Neuronal stem cell (in vitro differentiated cells): ENCODE data around the gene RPL27.

Source experiments
- DNase-seq: peaks from one replicate; pipeline ENCODE4 v3.0.0-alpha.2; 2013; ENCODE audit warnings: low spot score
- H2AFZ ChIP-seq: one replicate; pipeline ENCODE4 v1.6.1; 2013; ENCODE audit warnings: mild to moderate bottlenecking, low read length, inconsistent platforms
- H2AK5ac ChIP-seq: 2 replicates; pipeline ENCODE4 v1.6.1; 2013; ENCODE audit warnings: low read depth, mild to moderate bottlenecking, inconsistent platforms, low read length, moderate library complexity, mixed read lengths
- H2BK120ac ChIP-seq: 2 replicates; pipeline ENCODE4 v1.6.1; 2013; ENCODE audit warnings: low read depth, mild to moderate bottlenecking, inconsistent platforms, low read length, moderate library complexity, mixed read lengths
- H2BK12ac ChIP-seq: one replicate; pipeline ENCODE4 v1.6.1; 2013; ENCODE audit warnings: low read length, inconsistent platforms
- H2BK15ac ChIP-seq: 2 replicates; pipeline ENCODE4 v1.6.1; 2013; ENCODE audit warnings: mild to moderate bottlenecking, low read length, inconsistent platforms, mixed read lengths
- H2BK5ac ChIP-seq: one replicate; pipeline ENCODE4 v1.6.1; 2013; ENCODE audit warnings: inconsistent platforms, mild to moderate bottlenecking, low read length, moderate library complexity
- H3K14ac ChIP-seq: one replicate; pipeline ENCODE4 v1.6.1; 2013; ENCODE audit warnings: low read length, inconsistent platforms
- H3K18ac ChIP-seq: 2 replicates; pipeline ENCODE4 v1.6.1; 2013; ENCODE audit warnings: low read length, inconsistent platforms
- H3K23ac ChIP-seq: 2 replicates; pipeline ENCODE4 v1.6.1; 2013; ENCODE audit warnings: low read depth, mild to moderate bottlenecking, mixed read lengths, low read length, inconsistent platforms; ENCODE audit not compliant: poor library complexity
- H3K27ac ChIP-seq: replicated peaks from 3 replicates; pipeline ENCODE4 v1.5.1; 2013; ENCODE audit warnings: low read length, inconsistent platforms
- H3K27me3 ChIP-seq, 3 experiments: 2 replicates each; pipeline ENCODE4 v1.6.1; 2013; ENCODE audit warnings: low read length in 3 of 3, mild to moderate bottlenecking in 2 of 3, inconsistent platforms in 1 of 3, low read depth in 1 of 3, mixed read lengths in 1 of 3, moderate library complexity in 1 of 3; ENCODE audit not compliant: control insufficient read depth in 3 of 3, insufficient read depth in 3 of 3
- H3K36me3 ChIP-seq, 2 donors: replicated peaks in 1 of 2; 2 replicates each; pipeline ENCODE4 v1.6.1; 2013; ENCODE audit warnings: low read length in 2 of 2; ENCODE audit not compliant: control insufficient read depth in 2 of 2, insufficient read depth in 2 of 2
- H3K4ac ChIP-seq: 2 replicates; pipeline ENCODE4 v1.6.1; 2013; ENCODE audit warnings: inconsistent platforms, mild to moderate bottlenecking, low read length, moderate library complexity
- H3K4me1 ChIP-seq, 2 donors: 1 replicate in 1 of 2; 2 replicates in 1 of 2; pipeline ENCODE4 v1.6.1; 2013; ENCODE audit warnings: low read length in 2 of 2, low read depth in 1 of 2; ENCODE audit not compliant: control insufficient read depth in 2 of 2, insufficient read depth in 1 of 2
- H3K4me2 ChIP-seq: one replicate; pipeline ENCODE4 v1.6.1; 2013; ENCODE audit warnings: mild to moderate bottlenecking, low read length, inconsistent platforms; ENCODE audit not compliant: insufficient read depth, poor library complexity, severe bottlenecking
- H3K4me3 ChIP-seq, 2 donors: 2 replicates each; pipeline ENCODE4 v1.5.1; 2013; ENCODE audit warnings: low read length in 2 of 2, mild to moderate bottlenecking in 2 of 2, inconsistent platforms in 1 of 2, moderate library complexity in 1 of 2
- H3K79me1 ChIP-seq: one replicate; pipeline ENCODE4 v1.6.1; 2013; ENCODE audit warnings: low read depth, mild to moderate bottlenecking, inconsistent platforms, low read length, moderate library complexity
- H3K9ac ChIP-seq: one replicate; pipeline ENCODE4 v1.6.1; 2013; ENCODE audit warnings: mild to moderate bottlenecking, low read depth, low read length, inconsistent platforms; ENCODE audit not compliant: poor library complexity
- H3K9me3 ChIP-seq, 2 donors: replicated peaks in 1 of 2; 2 replicates each; pipeline versions ENCODE3 to v1.6.1; 2013; ENCODE audit warnings: low read length in 2 of 2, mild to moderate bottlenecking in 2 of 2, inconsistent platforms in 1 of 2, low read depth in 1 of 2, mixed read lengths in 1 of 2, moderate library complexity in 1 of 2; ENCODE audit not compliant: control insufficient read depth in 2 of 2, insufficient read depth in 1 of 2
- H4K8ac ChIP-seq: one replicate; pipeline ENCODE4 v1.6.1; 2013; ENCODE audit warnings: low read depth, mild to moderate bottlenecking, inconsistent platforms, low read length, moderate library complexity
- H4K91ac ChIP-seq: one replicate; pipeline ENCODE4 v1.6.1; 2013; ENCODE audit warnings: low read length, low read depth, mild to moderate bottlenecking, inconsistent platforms; ENCODE audit not compliant: poor library complexity
- WGBS, 2 donors: extraction: QIAGEN DNeasy Blood & Tissue Kit; methylation state at CpG; one replicate each; pipeline ENCODE4 v1.1.7; 2013; ENCODE audit warnings: missing lambda C conversion rate in 2 of 2, mixed read lengths in 1 of 2; ENCODE audit not compliant: insufficient read length in 2 of 2, insufficient replicate concordance in 1 of 2; ENCODE audit errors: extremely low coverage in 2 of 2; 5-methylcytosine and 5-hydroxymethylcytosine counted together

Gene RPL27

GRCh38 chr17:43018932-43019331, 20.7 kb downstream of the RPL27 start:
- Histone ChIP-seq H2BK12ac (no peak overlapping the region), H3K4me2 (no peak overlapping the region), H3K9me3 (no peaks in the 10 kb centered on the region), H3K36me3 (peaks cover 12 to 19% of the 10 kb centered on the region in 2 donors), H3K4me3 (no peak overlapping the region), H3K9ac (no peak overlapping the region), H3K79me1 (peaks cover 11% of the 10 kb centered on the region), H2BK15ac (no peak overlapping the region), H3K14ac (no peak overlapping the region), H4K91ac (no peak overlapping the region), H2AK5ac (no peak overlapping the region), H3K18ac (no peak overlapping the region), H2BK120ac (no peak overlapping the region), H2AFZ (no peak overlapping the region), H3K27ac (no peak overlapping the region), H3K27me3 (no peaks in the 10 kb centered on the region), H2BK5ac (no peak overlapping the region), H3K23ac (no peak overlapping the region), H3K4me1 (peaks cover 20 to 56% of the 10 kb centered on the region in 2 donors), H4K8ac (no peak overlapping the region), H3K4ac (no peak overlapping the region)
- no CpG with 5 or more reads among the region's 4 CpGs for WGBS, 2 donors
- DNase-seq: no peak

- H3K9me3 ChIP-seq: no peaks in the 10 kb centered on the region
- WGBS, 2 donors: no CpG with 5 or more reads among the region's 7 CpGs
- H2BK15ac ChIP-seq: no peak overlapping the region
- no peak overlapping the region for H2BK120ac ChIP-seq
- H3K4ac ChIP-seq: no peak overlapping the region
- H3K4me3 ChIP-seq: no peak overlapping the region
- H3K36me3 ChIP-seq: peaks cover 10 to 16% of the 10 kb centered on the region in 2 donors
- no peak for DNase-seq
- no peak overlapping the region for H2BK5ac ChIP-seq
- H2BK12ac ChIP-seq: no peak overlapping the region
- H3K18ac ChIP-seq: no peak overlapping the region
- no peak overlapping the region for H2AK5ac ChIP-seq
- no peaks in the 10 kb centered on the region for H3K27me3 ChIP-seq
- H3K14ac ChIP-seq: no peak overlapping the region
- H4K8ac ChIP-seq: no peak overlapping the region
- H3K79me1 ChIP-seq: peaks cover 11% of the 10 kb centered on the region
- peaks cover 18 to 56% of the 10 kb centered on the region in 2 donors for H3K4me1 ChIP-seq
- no peak overlapping the region for H3K27ac ChIP-seq
- H4K91ac ChIP-seq: no peak overlapping the region
- H3K9ac ChIP-seq: no peak overlapping the region
- H2AFZ ChIP-seq: no peak overlapping the region
- no peak overlapping the region for H3K23ac ChIP-seq
- no peak overlapping the region for H3K4me2 ChIP-seq
Observed at GRCh38 chr17:43019418-43019817, 21.2 kb downstream of the RPL27 start.

- H3K23ac ChIP-seq: no peak overlapping the region
- peaks cover 8 to 12% of the 10 kb centered on the region in 2 donors for H3K36me3 ChIP-seq
- H3K9me3 ChIP-seq: no peaks in the 10 kb centered on the region
- no peak overlapping the region for H3K4ac ChIP-seq
- no peak overlapping the region for H4K91ac ChIP-seq
- no peak overlapping the region for H3K14ac ChIP-seq
- H2AK5ac ChIP-seq: no peak overlapping the region
- H3K4me3 ChIP-seq: no peak overlapping the region
- no peak overlapping the region for H3K18ac ChIP-seq
- no peak for DNase-seq
- no peak overlapping the region for H2BK120ac ChIP-seq
- no peak overlapping the region for H2BK5ac ChIP-seq
- H2AFZ ChIP-seq: no peak overlapping the region
- H3K4me1 ChIP-seq: peaks cover 15 to 51% of the 10 kb centered on the region in 2 donors
- WGBS, 2 donors: no CpG with 5 or more reads among the region's 6 CpGs
- H3K27ac ChIP-seq: no peak overlapping the region
- no peak overlapping the region for H4K8ac ChIP-seq
- H3K9ac ChIP-seq: no peak overlapping the region
- H3K27me3 ChIP-seq: no peaks in the 10 kb centered on the region
- no peak overlapping the region for H3K4me2 ChIP-seq
- H3K79me1 ChIP-seq: peaks cover 11% of the 10 kb centered on the region
- no peak overlapping the region for H2BK12ac ChIP-seq
- H2BK15ac ChIP-seq: no peak overlapping the region
Observed at GRCh38 chr17:43020030-43020621, 21.9 kb downstream of the RPL27 start.

- Histone ChIP-seq H2BK12ac (peak overlapping the region; percentile 28), H3K9ac (peak overlapping the region; percentile 97), H3K14ac (peak overlapping the region; percentile 40), H3K4me1 (peaks cover 17 to 48% of the 10 kb centered on the region in 2 donors), H3K36me3 (peaks cover 7 to 8% of the 10 kb centered on the region in 2 donors), H3K9me3 (no peaks in the 10 kb centered on the region), H4K8ac (no peak overlapping the region), H3K18ac (peak overlapping the region; percentile 25), H3K27ac (no peak overlapping the region), H3K4ac (no peak overlapping the region), H3K4me2 (peak overlapping the region; percentile 83), H2BK120ac (no peak overlapping the region), H3K79me1 (peaks cover 11% of the 10 kb centered on the region), H4K91ac (no peak overlapping the region), H3K27me3 (no peaks in the 10 kb centered on the region), H2AFZ (peak overlapping the region; percentile 98), H3K4me3 (peak overlapping the region; percentile 89 to 97), H3K23ac (peak overlapping the region; percentile 87), H2BK5ac (peak overlapping the region; percentile 85), H2AK5ac (peak overlapping the region; percentile 20), H2BK15ac (peak overlapping the region; percentile 2)
- no CpG with 5 or more reads among the region's 40 CpGs for WGBS, 2 donors
- DNase-seq: peak; percentile 39
Observed at GRCh38 chr17:43020789-43021740, 22.8 kb downstream of the RPL27 start.
